K562 (cell line): ENCODE measurements around the gene OTUB2. TPM values are rescaled to one million over a fixed set of nuclear protein-coding genes. Genes with fewer than 3 reads are reported as not detected.

ENCODE experiments used
- ATAC-seq: fragments of 200-7000 bp; cut with Tn5 transposase; 3 replicates; pipeline ENCODE4 v1.9.1; 2020; ENCODE audit warnings: moderate library complexity
- BruUV-seq: library from RNA; stranded (reverse); fragments of 400-500 nt; replicated peaks from 2 replicates; lab custom pipeline; 2021; lab: Mats Ljungman, UMichigan
- CTCF ChIA-PET: fragments of 300-600 bp; formaldehyde crosslinking; extraction: SDS; loops from one replicate; lab custom pipeline; 2021; ENCODE audit warnings: low intra/inter-chr PET ratio; lab: Yijun Ruan, JAX
- POLR2A ChIA-PET: fragments of 300-600, 350-650 bp; sonication (Branson Sonifier 250); formaldehyde crosslinking; extraction: SDS; loops from one replicate; lab custom pipeline; 2021; ENCODE audit warnings: antibody characterized with exemption, inconsistent platforms; lab: Yijun Ruan, JAX
- DNase-seq, 4 experiments: peaks; one replicate each; pipeline versions ENCODE4 v3.0.0 to v3.0.0-alpha.2; 2011 to 2018; ENCODE audit warnings: low spot score in 3 of 4, mixed read lengths in 3 of 4; ENCODE audit errors: extremely low read depth in 1 of 4
- FAIRE-seq: peaks from 2 replicates; lab custom pipeline; 2011; peaks lifted over from hg19 to GRCh38; lab: Jason Lieb, UNC
- H2AFZ ChIP-seq: 2 replicates; pipeline ENCODE4 v1.6.0; 2011; ENCODE audit warnings: low read depth, low read length, control low read depth, inconsistent platforms
- H3K27ac ChIP-seq: fragments of 200-600 bp; 3 replicates; pipeline ENCODE4 v1.8.0; 2011; ENCODE audit warnings: low read depth, mild to moderate bottlenecking, control low read depth, inconsistent platforms, low read length, moderate library complexity, mixed read lengths; ENCODE audit errors: extremely low read depth
- H3K27me3 ChIP-seq, 2 experiments: fragments of 300-600 bp in 1 of 2; 2 replicates in 1 of 2; 3 replicates in 1 of 2; pipeline versions ENCODE4 v1.6.0 to v1.8.0; 2011; ENCODE audit warnings: inconsistent platforms in 2 of 2, low read length in 2 of 2, mild to moderate bottlenecking in 1 of 2, mixed read lengths in 1 of 2, moderate library complexity in 1 of 2; ENCODE audit not compliant: control insufficient read depth in 2 of 2, insufficient read depth in 2 of 2
- H3K36me3 ChIP-seq: fragments of 300-600 bp; 3 replicates; pipeline ENCODE4 v1.8.0; 2011; ENCODE audit warnings: mild to moderate bottlenecking, low read length, inconsistent platforms; ENCODE audit not compliant: control insufficient read depth, insufficient read depth
- H3K4me1 ChIP-seq, 2 experiments: fragments of 200-600 bp in 1 of 2; replicated peaks in 1 of 2; 2 replicates in 1 of 2; 3 replicates in 1 of 2; pipeline versions ENCODE4 v1.5.1 to v1.8.0; 2011; ENCODE audit warnings: inconsistent platforms in 2 of 2, low read length in 2 of 2, mild to moderate bottlenecking in 1 of 2, mixed read lengths in 1 of 2, moderate library complexity in 1 of 2; ENCODE audit not compliant: control insufficient read depth in 2 of 2, insufficient read depth in 2 of 2
- H3K4me2 ChIP-seq: 2 replicates; pipeline ENCODE4 v1.6.1; 2011; ENCODE audit warnings: low read length, control low read depth, inconsistent platforms, mixed read lengths; ENCODE audit not compliant: insufficient read depth
- H3K4me3 ChIP-seq: fragments of 200-600 bp; sonication (generic), shearing (Covaris generic); 2 replicates; pipeline ENCODE4 v1.5.1; 2016; ENCODE audit warnings: control low read depth, inconsistent platforms
- H3K79me2 ChIP-seq: fragments of 200-600 bp; 3 replicates; pipeline ENCODE4 v1.8.0; 2011; ENCODE audit warnings: low read length, inconsistent platforms; ENCODE audit not compliant: control insufficient read depth, insufficient read depth
- H3K9ac ChIP-seq, 2 experiments: 2 replicates each; pipeline versions ENCODE4 v1.6.0 to v1.6.1; 2011; ENCODE audit warnings: low read depth in 2 of 2, low read length in 2 of 2, control low read depth in 1 of 2, inconsistent platforms in 1 of 2, mild to moderate bottlenecking in 1 of 2, mixed read lengths in 1 of 2; ENCODE audit not compliant: insufficient read depth in 1 of 2
- H3K9me1 ChIP-seq: one replicate; pipeline ENCODE4 v1.6.0; 2011; ENCODE audit warnings: inconsistent platforms, mild to moderate bottlenecking, low read length, moderate library complexity; ENCODE audit not compliant: control insufficient read depth, insufficient read depth
- H3K9me3 ChIP-seq: replicated peaks from 2 replicates; pipeline ENCODE4 v1.5.1; 2011; ENCODE audit warnings: low read depth, low read length, inconsistent platforms; ENCODE audit not compliant: control insufficient read depth, insufficient read depth
- H4K20me1 ChIP-seq: replicated peaks from 2 replicates; pipeline ENCODE4 v1.6.1; 2011; ENCODE audit warnings: low read length, inconsistent platforms, mixed read lengths; ENCODE audit not compliant: control insufficient read depth, insufficient read depth
- CBX1 ChIP-seq: sonication (generic); IDR thresholded peaks from 2 replicates; pipeline ENCODE4 v1.6.1; 2016; ENCODE audit warnings: antibody characterized with exemption, low read depth, mild to moderate bottlenecking
- CHCHD3 ChIP-seq: fragments of 250-450 bp; sonication (Bioruptor Pico); IDR thresholded peaks from 2 replicates; pipeline ENCODE4 v2.1.2; 2022; ENCODE audit warnings: mild to moderate bottlenecking
- IRF2 ChIP-seq: sonication (generic); formaldehyde crosslinking; IDR thresholded peaks from 2 replicates; pipeline ENCODE4 v1.8.1; 2022; ENCODE audit warnings: mild to moderate bottlenecking, missing genetic modification reagents
- MNT ChIP-seq, 2 experiments: fragments of 450-650 bp; conservative IDR thresholded peaks; 2 replicates each; pipeline ENCODE4 v1.6.1; 2017; ENCODE audit warnings: mild to moderate bottlenecking in 2 of 2, moderate library complexity in 2 of 2
- U2AF1 ChIP-seq: fragments of 200-400 bp; formaldehyde crosslinking; optimal IDR thresholded peaks from 2 replicates; pipeline ENCODE3; 2017; ENCODE audit warnings: mild to moderate bottlenecking, low read depth, low read length, moderate library complexity
- YBX1 ChIP-seq: fragments of 450-650 bp; IDR thresholded peaks from 2 replicates; pipeline ENCODE4 v1.7.1; 2016; ENCODE audit warnings: mild to moderate bottlenecking
- ZNF274 ChIP-seq: IDR thresholded peaks from 2 replicates; pipeline ENCODE4 v1.6.1; 2011; ENCODE audit warnings: low read depth, mild to moderate bottlenecking, low read length, moderate library complexity, borderline replicate concordance
- WGBS: fragments of 100-300 bp; shearing (Covaris generic); methylation state at CpG from one replicate; pipeline ENCODE4 v1.1.6; 2016; ENCODE audit warnings: low coverage, mixed read lengths; ENCODE audit not compliant: insufficient coverage; ENCODE audit errors: missing lambda C conversion rate; 5-methylcytosine and 5-hydroxymethylcytosine counted together
- in situ Hi-C: fragments of 300-500 bp; cut with MboI; formaldehyde crosslinking; loops from 4 replicates; pipeline ENCODE4 v1.15.0; 2018; ENCODE audit warnings: inconsistent platforms, mixed read lengths
- intact Hi-C: fragments of 100-400 bp; cut with micrococcal nuclease; formaldehyde crosslinking; loops from 2 replicates; pipeline ENCODE4 v1.14.2; 2022
- polyA plus RNA-seq, 8 experiments: library from polyadenylated mRNA; depleted of rRNA in 4 of 8; stranded (reverse) in 5 of 8; unstranded in 3 of 8; fragments of >200 nt; fragmentation: Nextera tagmentation in 2 of 8; fragmentation: Illumina TruSeq in 1 of 8; extraction: Ambion mirVana in 2 of 8; extraction: Trizol in 1 of 8; gene quantifications; 2 replicates each; pipeline versions ENCODE4 v1.2.1 to v1.2.3, GENCODE V29; 2011 to 2014; ENCODE audit warnings: inconsistent platforms in 1 of 8, missing spikeins in 1 of 8
- total RNA-seq, 7 experiments: library from RNA; depleted of rRNA in 6 of 7; stranded (reverse); fragments of >200 nt in 6 of 7; fragmentation: Illumina TruSeq in 2 of 7; extraction: Trizol in 2 of 7; gene quantifications; 2 replicates each; pipeline versions ENCODE4 v1.2.1 to v1.2.3, GENCODE V29; 2011 to 2021; ENCODE audit warnings: low replicate concordance in 1 of 7

Gene OTUB2
- total and polyA plus RNA-seq, 9 of the 15 experiments (the other 6 are each of a cell fraction or from before 2014, with no cell fraction given): 0.01 to 0.31 (median 0.11) TPM

- ATAC-seq: no peak
- intact Hi-C loops: no loop called here
- BruUV-seq: no TSS peak
- no peaks in the 10 kb centered on the region for H3K9me3 ChIP-seq
- H4K20me1 ChIP-seq: no peaks in the 10 kb centered on the region
- no peak overlapping the region for H2AFZ ChIP-seq
- no peaks in the 10 kb centered on the region for H3K79me2 ChIP-seq
- H3K9ac ChIP-seq: no peak overlapping the region
- no peak overlapping the region for H3K4me2 ChIP-seq
- FAIRE-seq: no peak
- no peak overlapping the region for H3K4me3 ChIP-seq
- TF ChIP-seq YBX1 (no peak), CBX1 (no peak), IRF2 (CRISPR knock-in tag) (no peak), U2AF1 (no peak), ZNF274 (no peak), CHCHD3 (CRISPR knock-in tag) (no peak), MNT (conservative IDR thresholded peaks at IDR 0.05) (no peak)
- no peak for DNase-seq
- in situ Hi-C loops: no loop called here
- POLR2A ChIA-PET: no interaction called here
- peaks cover 0 to 32% of the 10 kb centered on the region in 2 experiments; a peak in 2 of 5 replicates for H3K27me3 ChIP-seq
- whole genome bisulfite sequencing: 6% methylated on average over 2 of the region's 8 CpGs
- no peaks in the 10 kb centered on the region for H3K36me3 ChIP-seq
- H3K9me1 ChIP-seq: no peaks in the 10 kb centered on the region
- CTCF ChIA-PET: no interaction called here
- no peak overlapping the region for H3K27ac ChIP-seq
- peaks cover 0 to 4% of the 10 kb centered on the region in 2 experiments; a peak in 2 of 5 replicates for H3K4me1 ChIP-seq
These were observed 29.9 kb upstream of the OTUB2 start for GRCh38 chr14:93996130-93996695.
